Measurements from ENCODE around the gene POLE. TPM values are rescaled to one million over a fixed set of nuclear protein-coding genes. Genes with fewer than 3 reads are reported as not detected.

Gene POLE
- total RNA-seq, 2 experiments from 2014 or later, result 157 to 230 TPM

DNA sequence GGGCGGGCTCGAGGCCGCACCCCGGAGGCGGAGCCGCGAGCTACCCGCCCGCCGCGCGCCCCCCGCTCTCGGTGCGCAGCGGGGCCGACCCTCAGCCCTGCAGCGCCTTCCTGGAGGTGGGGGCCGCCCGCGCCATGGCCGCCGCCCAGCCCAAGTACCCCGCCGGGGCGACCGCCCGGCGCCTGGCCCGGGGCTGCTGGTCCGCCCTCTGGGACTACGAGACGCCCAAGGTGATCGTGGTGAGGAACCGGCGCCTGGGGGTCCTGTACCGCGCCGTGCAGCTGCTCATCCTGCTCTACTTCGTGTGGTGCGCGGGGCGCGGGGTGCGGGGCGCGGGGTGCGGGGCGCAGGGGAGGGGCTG, 68.5 kb downstream of the POLE start, which contains the start of gene P2RX2:
TSS of gene P2RX2 (plus strand) at position 94 of the 361 bp plus-strand sequence. CDS start at position 135, 41 bp downstream.
- Histone ChIP-seq H3K4me1 (ENCODE audit: insufficient read depth, low read length, poor library complexity, severe bottlenecking) (peaks cover 9% of the 10 kb centered on the region), H3K9me2 (ENCODE audit: insufficient read depth, low read length) (no peaks in the 10 kb centered on the region), H3K36me3 (ENCODE audit: insufficient read depth, low read length) (peaks cover 7% of the 10 kb centered on the region), H3K9me3 (ENCODE audit: low read length) (peaks cover 20% of the 10 kb centered on the region; the same call in 1 of the 2 replicates), H3K79me2 (ENCODE audit: insufficient read depth, low read depth, low read length) (no peaks in the 10 kb centered on the region), H3K4me2 (ENCODE audit: low read length) (no peak within 1 kb of the TSS), H3K4me3 (ENCODE audit: low read depth, low read length, poor library complexity, severe bottlenecking) (no peak within 1 kb of the TSS), H2AFZ (ENCODE audit: low read length) (no peak within 1 kb of the TSS), H3K27ac (ENCODE audit: low read depth, low read length, poor library complexity, severe bottlenecking) (no peak within 1 kb of the TSS), H4K20me1 (ENCODE audit: insufficient read depth, low read length) (no peaks in the 10 kb centered on the region)
- intact Hi-C loops (cut with micrococcal nuclease; ENCODE audit: unreplicated experiment), result no loop called here
- no peak for DNase-seq (ENCODE audit: low spot score)
- POLR2A ChIA-PET, result no interaction called here
- CTCF ChIA-PET (ENCODE audit: unreplicated experiment), result no interaction called here
- no TSS peak for BruUV-seq (replicated peaks)
- TF ChIP-seq, protein P1, sequence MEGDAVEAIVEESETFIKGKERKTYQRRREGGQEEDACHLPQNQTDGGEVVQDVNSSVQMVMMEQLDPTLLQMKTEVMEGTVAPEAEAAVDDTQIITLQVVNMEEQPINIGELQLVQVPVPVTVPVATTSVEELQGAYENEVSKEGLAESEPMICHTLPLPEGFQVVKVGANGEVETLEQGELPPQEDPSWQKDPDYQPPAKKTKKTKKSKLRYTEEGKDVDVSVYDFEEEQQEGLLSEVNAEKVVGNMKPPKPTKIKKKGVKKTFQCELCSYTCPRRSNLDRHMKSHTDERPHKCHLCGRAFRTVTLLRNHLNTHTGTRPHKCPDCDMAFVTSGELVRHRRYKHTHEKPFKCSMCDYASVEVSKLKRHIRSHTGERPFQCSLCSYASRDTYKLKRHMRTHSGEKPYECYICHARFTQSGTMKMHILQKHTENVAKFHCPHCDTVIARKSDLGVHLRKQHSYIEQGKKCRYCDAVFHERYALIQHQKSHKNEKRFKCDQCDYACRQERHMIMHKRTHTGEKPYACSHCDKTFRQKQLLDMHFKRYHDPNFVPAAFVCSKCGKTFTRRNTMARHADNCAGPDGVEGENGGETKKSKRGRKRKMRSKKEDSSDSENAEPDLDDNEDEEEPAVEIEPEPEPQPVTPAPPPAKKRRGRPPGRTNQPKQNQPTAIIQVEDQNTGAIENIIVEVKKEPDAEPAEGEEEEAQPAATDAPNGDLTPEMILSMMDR (conservative IDR thresholded peaks at IDR 0.05; ENCODE audit: low read length), result no peak
- TF ChIP-seq EZH2phosphoT487 (IDR thresholded peaks at IDR 0.05; ENCODE audit: borderline replicate concordance, low read depth, low read length), result no peak

DNA sequence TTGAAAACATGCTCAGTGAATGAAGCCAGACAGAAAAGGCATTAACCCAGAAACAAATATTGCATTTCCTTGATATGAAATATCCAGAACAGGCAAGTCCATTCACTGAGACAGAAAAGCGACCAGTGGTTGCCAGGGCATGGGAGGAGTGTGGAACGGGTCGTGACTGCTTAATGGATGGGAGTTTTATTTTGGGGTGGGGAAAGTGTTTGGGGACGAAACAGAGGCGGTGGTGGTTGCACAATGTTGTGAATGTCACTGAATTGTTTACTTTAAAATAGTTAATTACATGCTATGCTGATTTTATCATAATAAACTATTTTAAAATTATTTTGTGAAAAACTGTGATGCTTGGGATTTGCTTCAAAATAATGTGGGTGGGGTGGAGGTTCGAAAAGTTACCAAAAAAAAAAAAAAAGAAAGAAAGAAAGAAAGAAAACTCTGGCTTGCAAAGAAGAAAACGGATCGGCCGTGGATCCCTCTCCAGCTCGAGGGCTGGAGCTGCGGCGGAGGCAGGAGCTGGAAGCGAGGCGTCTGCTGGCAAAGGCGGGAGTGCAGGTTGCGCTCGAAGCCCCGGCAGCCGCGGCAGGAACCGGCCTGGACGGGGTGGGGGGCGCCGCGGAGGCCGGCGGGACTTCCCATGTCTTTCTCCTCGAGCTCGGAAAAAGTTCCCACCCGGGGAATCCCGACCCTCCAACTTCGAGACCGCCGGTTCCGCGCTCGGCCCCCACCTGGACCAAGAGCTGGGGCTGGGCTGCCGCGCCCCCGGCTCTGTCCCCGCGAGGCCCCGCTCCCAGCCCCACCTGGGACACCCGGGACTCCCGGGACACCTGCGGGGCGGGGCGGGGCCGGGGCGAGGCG, 69.1 kb downstream of the POLE start:
- ChIA-PET POLR2A (interaction anchor here (0.6 to 0.8 kb wide), 2 partner anchors 8 to 52 kb away, joined by 3 to 4 read pairs; no protein-coding TSS in a partner anchor), CTCF (ENCODE audit: unreplicated experiment) (no interaction called here)
- Histone ChIP-seq H3K9me2 (ENCODE audit: insufficient read depth, low read length) (no peaks in the 10 kb centered on the region), H3K79me2 (ENCODE audit: insufficient read depth, low read depth, low read length) (no peaks in the 10 kb centered on the region), H3K4me2 (ENCODE audit: low read length) (no peak overlapping the region), H3K27ac (ENCODE audit: low read depth, low read length, poor library complexity, severe bottlenecking) (no peak overlapping the region), H3K4me3 (ENCODE audit: low read depth, low read length, poor library complexity, severe bottlenecking) (no peak overlapping the region), H4K20me1 (ENCODE audit: insufficient read depth, low read length) (no peaks in the 10 kb centered on the region), H3K9me3 (ENCODE audit: low read length) (peaks cover 20% of the 10 kb centered on the region; the same call in 1 of the 2 replicates), H3K36me3 (ENCODE audit: insufficient read depth, low read length) (peaks cover under 1% of the 10 kb centered on the region; the same call in 1 of the 2 replicates), H3K4me1 (ENCODE audit: insufficient read depth, low read length, poor library complexity, severe bottlenecking) (peaks cover 9% of the 10 kb centered on the region), H2AFZ (ENCODE audit: low read length) (no peak overlapping the region)
- intact Hi-C loops (cut with micrococcal nuclease; ENCODE audit: unreplicated experiment), result no loop called here
- DNase-seq (ENCODE audit: low spot score), result no peak
- no peak for TF ChIP-seq EZH2phosphoT487 (IDR thresholded peaks at IDR 0.05; ENCODE audit: borderline replicate concordance, low read depth, low read length)
- TF ChIP-seq, protein P1 (conservative IDR thresholded peaks at IDR 0.05; ENCODE audit: low read length), result no peak
- no TSS peak for BruUV-seq (replicated peaks)
